ENCODE results near the gene ZNF92. TPM values are rescaled to one million over a fixed set of nuclear protein-coding genes. Genes with fewer than 3 reads are reported as not detected.
A peak's percentile ranks its signal among the peaks of the same experiment; 100 is the strongest.

Gene ZNF92
- total RNA-seq (2012; rRNA removed), result 6.1 and 14.4 TPM in 2 replicates
- 1.6 and 2.4 TPM in 2 replicates for polyA plus RNA-seq (2012; rRNA removed)
- polyA plus RNA-seq (2012; cell fraction: cytosol; rRNA removed), result 0.22 and 0.41 TPM in 2 replicates
- 0.47 and 1.9 TPM in 2 replicates for polyA plus RNA-seq (2012; cell fraction: nucleus; rRNA removed; ENCODE audit: low replicate concordance)
- Bru-seq, nascent RNA, result percentile 85 among the genes with signal in this experiment
- BruChase-seq, experiment 1, labeled RNA remaining after a 6-hour chase, result percentile 63 among the genes with signal in this experiment
- percentile 60 among the genes with signal in this experiment for BruChase-seq, experiment 2, labeled RNA remaining after a 2-hour chase
- long read RNA-seq, partial matches to known transcripts, result 0 of 6 reads
- long read RNA-seq, other reads (novel, unspliced or antisense), result 0 of 6 reads

DNA sequence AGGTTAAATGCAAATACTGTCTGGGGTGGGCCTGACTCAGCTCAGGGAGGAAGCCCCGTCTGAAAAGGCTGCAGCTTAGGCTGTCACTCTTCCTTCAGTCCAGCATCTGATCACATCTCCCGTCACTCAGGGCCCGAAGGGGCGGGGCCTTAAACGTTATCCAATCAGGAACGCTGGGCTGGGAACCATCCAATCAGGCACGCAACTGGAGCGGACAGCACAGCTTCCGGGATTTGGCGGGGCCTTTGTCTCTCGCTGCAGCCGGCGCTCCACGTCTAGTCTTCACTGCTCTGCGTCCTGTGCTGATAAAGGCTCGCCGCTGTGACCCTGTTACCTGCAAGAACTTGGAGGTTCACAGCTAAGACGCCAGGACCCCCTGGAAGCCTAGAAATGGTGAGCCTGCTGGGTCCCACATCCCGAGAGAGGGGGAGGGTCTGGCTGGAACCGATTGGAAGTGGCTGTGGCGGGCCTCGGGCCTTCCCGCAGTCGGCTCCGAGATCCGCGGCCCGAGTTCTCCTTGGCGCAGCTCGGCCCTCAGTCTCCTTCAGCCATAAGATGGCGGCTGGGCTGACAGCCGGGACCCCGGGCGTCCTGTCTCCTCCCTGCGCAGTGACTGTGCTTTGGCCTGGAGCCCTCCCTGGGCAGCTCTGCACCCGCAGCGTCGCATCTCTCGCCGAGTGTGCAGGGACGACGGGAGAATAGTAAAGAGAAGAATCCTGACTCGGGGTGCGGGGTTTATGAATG is at the start of gene ZNF92:
Gene ZNF92, plus strand, starts transcription at position 248 of the 744 bp plus-strand sequence. Its CDS starts 143 bp downstream, at position 391.
- dilution Hi-C loops (cut with HindIII; ENCODE audit: low sequenced_read_pairs, unreplicated experiment), result no loop called here
- Histone ChIP-seq H3K27me3 (ENCODE audit: control insufficient read depth, insufficient read depth, low read length) (no peaks in the 10 kb centered on the region), H3K79me1 (ENCODE audit: low read depth in 1 of 2, low read length in 2 of 2) (peaks cover 3 to 13% of the 10 kb centered on the region in 2 experiments; a peak in 2 of 4 replicates), H4K5ac (ENCODE audit: low read depth, low read length) (no peak within 1 kb of the TSS), H4K91ac (ENCODE audit: insufficient read depth, low read depth, low read length) (peak within 1 kb of the TSS; percentile 40; the same call in 1 of the 2 replicates), H2BK20ac (ENCODE audit: low read depth, low read length) (no peak within 1 kb of the TSS), H3K56ac (ENCODE audit: extremely low read depth, insufficient read depth, low read length) (peak within 1 kb of the TSS; percentile 52; the same call in 1 of the 2 replicates), H4K8ac (ENCODE audit: low read depth in 2 of 2, low read length in 2 of 2) (peak within 1 kb of the TSS in 1 of 2 experiments; percentile 75; a peak in 2 of 4 replicates), H3K4me1 (ENCODE audit: control insufficient read depth, insufficient read depth, low read length) (no peaks in the 10 kb centered on the region), H2BK120ac (ENCODE audit: low read depth, low read length) (peak within 1 kb of the TSS; percentile 35; the same call in 1 of the 2 replicates), H3K4me2 (ENCODE audit: low read depth, low read length) (peak within 1 kb of the TSS; percentile 84), H2BK5ac (ENCODE audit: low read depth, low read length, poor library complexity, severe bottlenecking) (peak within 1 kb of the TSS; percentile 49), H3K36me3 (ENCODE audit: control insufficient read depth, insufficient read depth, low read length) (peaks cover 2% of the 10 kb centered on the region; the same call in 1 of the 2 replicates), H3K9ac (ENCODE audit: low read depth, low read length) (peak within 1 kb of the TSS; percentile 87), H3K9me1 (ENCODE audit: insufficient read depth, low read length) (no peaks in the 10 kb centered on the region), H3K4me3 (ENCODE audit: insufficient read depth, low read depth, low read length) (peak within 1 kb of the TSS; percentile 81), H2AK5ac (ENCODE audit: low read depth, low read length) (no peak within 1 kb of the TSS), H3K4ac (ENCODE audit: low read depth, low read length) (peak within 1 kb of the TSS; percentile 86), H3K23ac (ENCODE audit: low read depth, low read length) (peak within 1 kb of the TSS; percentile 60; the same call in 1 of the 2 replicates), H3K14ac (replicated peaks; ENCODE audit: low read depth, low read length) (peak within 1 kb of the TSS; percentile 68), H2AFZ (replicated peaks; ENCODE audit: low read length, poor library complexity) (peak within 1 kb of the TSS; percentile 92), H4K20me1 (ENCODE audit: insufficient read depth, low read length) (peaks cover 10% of the 10 kb centered on the region; the same call in 1 of the 2 replicates), H2AK9ac (replicated peaks; ENCODE audit: low read depth, low read length, poor library complexity) (peak within 1 kb of the TSS; percentile 38), H3K18ac (ENCODE audit: low read depth, low read length) (no peak within 1 kb of the TSS), H3K9me3 (ENCODE audit: control insufficient read depth, insufficient read depth, low read length) (no peaks in the 10 kb centered on the region), H3K27ac (ENCODE audit: insufficient read depth, low read length) (peak within 1 kb of the TSS; percentile 88), H2BK15ac (ENCODE audit: low read depth, low read length) (no peak within 1 kb of the TSS)
- intact Hi-C loops (cut with micrococcal nuclease), result no loop called here
- ChIA-PET POLR2A (ENCODE audit: unreplicated experiment) (no interaction called here), CTCF (interaction anchor here (0.8 kb wide), 1 partner anchor 10 kb away, joined by 3 read pairs; no protein-coding TSS in a partner anchor)
- TF ChIP-seq RCOR1 (IDR thresholded peaks at IDR 0.05; ENCODE audit: insufficient replicate concordance, low read length), result no peak
- TF ChIP-seq POLR2A (IDR thresholded peaks at IDR 0.05; ENCODE audit: low read depth, low read length), result peak; percentile 89
- 0 out of 2 replicates have a peak, but pooled peaks have one; percentile 77 for TF ChIP-seq CHD1 (IDR thresholded peaks at IDR 0.05; ENCODE audit: low read depth, low read length)
- peak; percentile 47; the same call in 1 of the 2 replicates for TF ChIP-seq FOS (IDR thresholded peaks at IDR 0.05; ENCODE audit: low read depth, low read length)
- TF ChIP-seq, protein P1, sequence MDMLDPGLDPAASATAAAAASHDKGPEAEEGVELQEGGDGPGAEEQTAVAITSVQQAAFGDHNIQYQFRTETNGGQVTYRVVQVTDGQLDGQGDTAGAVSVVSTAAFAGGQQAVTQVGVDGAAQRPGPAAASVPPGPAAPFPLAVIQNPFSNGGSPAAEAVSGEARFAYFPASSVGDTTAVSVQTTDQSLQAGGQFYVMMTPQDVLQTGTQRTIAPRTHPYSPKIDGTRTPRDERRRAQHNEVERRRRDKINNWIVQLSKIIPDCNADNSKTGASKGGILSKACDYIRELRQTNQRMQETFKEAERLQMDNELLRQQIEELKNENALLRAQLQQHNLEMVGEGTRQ (IDR thresholded peaks at IDR 0.05; ENCODE audit: low read depth, low read length), result no peak
- TF ChIP-seq MXI1 (IDR thresholded peaks at IDR 0.05; ENCODE audit: borderline replicate concordance, low read depth, low read length), result peak; percentile 69
- ATAC-seq (ENCODE audit: low read depth), result peak; percentile 99
- DNase-seq, result peak; percentile 93
- BruUV-seq (replicated peaks), result no TSS peak
- in situ Hi-C loops (cut with MboI; ENCODE audit: low sequenced_read_pairs), result no loop called here
- WGBS, 2 experiments (ENCODE audit: extremely low coverage in 2 of 2, insufficient read length in 1 of 2), result 0% methylated on average over 2 of the region's 44 CpGs; no CpG with 5 or more reads in 1 of the 2 experiments

Measured in IMR-90 (cell line).